Neural progenitor cell (in vitro differentiated cells): ENCODE results near the gene COQ9. TPM values are rescaled to one million over a fixed set of nuclear protein-coding genes. Genes with fewer than 3 reads are reported as not detected.

Experiments used
- DNase-seq: peaks from one replicate; pipeline ENCODE4 v3.0.0-alpha.2; 2016; ENCODE audit warnings: low spot score
- H2AFZ ChIP-seq: fragments of 200-600 bp; sonication (generic); replicated peaks from 2 replicates; pipeline ENCODE4 v1.6.1; 2016; ENCODE audit warnings: antibody characterized with exemption
- H3F3A ChIP-seq: fragments of 200-600 bp; sonication (generic); 2 replicates; pipeline ENCODE4 v1.6.1; 2016; ENCODE audit warnings: antibody characterized with exemption, low read depth
- H3K27ac ChIP-seq: fragments of 200-600 bp; sonication (generic); 2 replicates; pipeline ENCODE4 v1.5.1; 2016; ENCODE audit warnings: mild to moderate bottlenecking
- H3K27me3 ChIP-seq: fragments of 200-600 bp; sonication (generic); 2 replicates; pipeline ENCODE4 v1.6.1; 2016; ENCODE audit warnings: mild to moderate bottlenecking, moderate library complexity
- H3K36me3 ChIP-seq: fragments of 200-600 bp; sonication (generic); 2 replicates; pipeline ENCODE4 v1.5.1; 2016
- H3K4me1 ChIP-seq: fragments of 200-600 bp; sonication (generic); 2 replicates; pipeline ENCODE4 v1.6.1; 2016; ENCODE audit warnings: mixed run types
- H3K4me2 ChIP-seq: fragments of 200-600 bp; sonication (generic); 2 replicates; pipeline ENCODE4 v1.6.1; 2016
- H3K4me3 ChIP-seq: fragments of 200-600 bp; sonication (generic); 2 replicates; pipeline ENCODE4 v1.5.1; 2016
- H3K79me2 ChIP-seq: fragments of 200-600 bp; sonication (generic); 2 replicates; pipeline ENCODE4 v1.6.1; 2016; ENCODE audit warnings: low read depth
- H3K9ac ChIP-seq: fragments of 200-600 bp; sonication (generic); 2 replicates; pipeline ENCODE4 v1.6.1; 2016
- H3K9me3 ChIP-seq: fragments of 200-600 bp; sonication (generic); 2 replicates; pipeline ENCODE4 v1.5.1; 2016; ENCODE audit warnings: low read depth
- H4K20me1 ChIP-seq: fragments of 200-600 bp; sonication (generic); 2 replicates; pipeline ENCODE4 v1.6.1; 2016; ENCODE audit warnings: low read depth
- H3K27ac Mint-ChIP-seq: 3 replicates; pipeline ENCODE4 v1.8.0; 2021; ENCODE audit warnings: mixed read lengths
- H3K27me3 Mint-ChIP-seq: 2 replicates; pipeline ENCODE4 v1.8.0; 2022; ENCODE audit warnings: low read depth, mild to moderate bottlenecking, inconsistent platforms, moderate library complexity, mixed read lengths; ENCODE audit not compliant: insufficient read depth
- H3K36me3 Mint-ChIP-seq: 3 replicates; pipeline ENCODE4 v1.8.0; 2021; ENCODE audit warnings: mixed read lengths
- H3K4me1 Mint-ChIP-seq: 3 replicates; pipeline ENCODE4 v1.8.0; 2021; ENCODE audit warnings: mixed read lengths
- H3K4me3 Mint-ChIP-seq: 3 replicates; pipeline ENCODE4 v1.8.0; 2021; ENCODE audit warnings: mild to moderate bottlenecking, moderate library complexity, mixed read lengths
- H3K9me3 Mint-ChIP-seq: 3 replicates; pipeline ENCODE4 v1.8.0; 2020; ENCODE audit warnings: mixed read lengths
- CTCF ChIP-seq: fragments of 200-600 bp; sonication (generic); IDR thresholded peaks from 2 replicates; pipeline ENCODE4 v1.5.1; 2017; ENCODE audit warnings: antibody characterized with exemption, mild to moderate bottlenecking
- EZH2 ChIP-seq: fragments of 200-600 bp; sonication (generic); IDR thresholded peaks from 2 replicates; pipeline ENCODE4 v1.6.1; 2017; ENCODE audit warnings: antibody characterized with exemption, mild to moderate bottlenecking, moderate library complexity
- EZH2phosphoT487 ChIP-seq: fragments of 200-600 bp; sonication (generic); IDR thresholded peaks from 2 replicates; pipeline ENCODE4 v1.6.1; 2017; ENCODE audit warnings: antibody characterized with exemption
- total RNA-seq: library from RNA; depleted of rRNA; stranded (reverse); fragments of >200 nt; gene quantifications from 2 replicates; pipeline ENCODE4 v1.2.3, GENCODE V29; 2015; ENCODE audit warnings: low replicate concordance

COQ9 gene
- total RNA-seq, 1 donor from 2014 or later = 20.3 TPM

- no peaks in the 10 kb centered on the region for H3F3A ChIP-seq
- Mint-ChIP-seq H3K27ac (no peak overlapping the region), H3K4me1 (peaks cover 19% of the 10 kb centered on the region), H3K27me3 (peaks cover 10% of the 10 kb centered on the region), H3K36me3 (no peaks in the 10 kb centered on the region), H3K4me3 (no peak overlapping the region), H3K9me3 (no peaks in the 10 kb centered on the region)
- H3K27ac ChIP-seq = no peak overlapping the region
- H3K79me2 ChIP-seq = no peaks in the 10 kb centered on the region
- peaks cover 10% of the 10 kb centered on the region for H3K4me1 ChIP-seq
- H4K20me1 ChIP-seq = no peaks in the 10 kb centered on the region
- H3K4me3 ChIP-seq = no peak overlapping the region
- TF ChIP-seq EZH2 (no peak), EZH2phosphoT487 (no peak), CTCF (no peak)
- H2AFZ ChIP-seq = peak overlapping the region; percentile 50
- H3K4me2 ChIP-seq = no peak overlapping the region
- no peak overlapping the region for H3K9ac ChIP-seq
- H3K27me3 ChIP-seq = no peaks in the 10 kb centered on the region
- no peaks in the 10 kb centered on the region for H3K36me3 ChIP-seq
- no peaks in the 10 kb centered on the region for H3K9me3 ChIP-seq
- no peak for DNase-seq
Measured at GRCh38 chr16:57411362-57411976, 35.8 kb upstream of the COQ9 start.

- Mint-ChIP-seq H3K4me1 (peaks cover 26% of the 10 kb centered on the region), H3K36me3 (no peaks in the 10 kb centered on the region), H3K9me3 (no peaks in the 10 kb centered on the region), H3K27me3 (peaks cover 10% of the 10 kb centered on the region), H3K4me3 (no peak overlapping the region), H3K27ac (no peak overlapping the region)
- Histone ChIP-seq H3K27me3 (no peaks in the 10 kb centered on the region), H3K4me1 (peaks cover 15% of the 10 kb centered on the region), H3K9ac (no peak overlapping the region), H4K20me1 (no peaks in the 10 kb centered on the region), H3K9me3 (no peaks in the 10 kb centered on the region), H3K4me3 (no peak overlapping the region), H3K27ac (no peak overlapping the region), H3K36me3 (no peaks in the 10 kb centered on the region), H3K79me2 (no peaks in the 10 kb centered on the region), H3K4me2 (no peak overlapping the region), H2AFZ (no peak overlapping the region), H3F3A (peaks cover 5% of the 10 kb centered on the region)
- TF ChIP-seq EZH2 (no peak), EZH2phosphoT487 (no peak), CTCF (no peak)
- DNase-seq = no peak
Measured at GRCh38 chr16:57412584-57412983, 34.7 kb upstream of the COQ9 start.

GRCh38 chr16:57413301-57413730 lies 34.0 kb upstream of the COQ9 start:
- Histone ChIP-seq H3K9me3 (no peaks in the 10 kb centered on the region), H3K4me1 (peaks cover 15% of the 10 kb centered on the region), H3K4me3 (no peak overlapping the region), H4K20me1 (no peaks in the 10 kb centered on the region), H3K79me2 (no peaks in the 10 kb centered on the region), H3F3A (peaks cover 9% of the 10 kb centered on the region), H3K27me3 (no peaks in the 10 kb centered on the region), H3K36me3 (no peaks in the 10 kb centered on the region), H3K27ac (no peak overlapping the region), H3K9ac (no peak overlapping the region), H3K4me2 (no peak overlapping the region), H2AFZ (no peak overlapping the region)
- TF ChIP-seq EZH2 = no peak
- TF ChIP-seq EZH2phosphoT487 = no peak
- TF ChIP-seq CTCF = no peak
- DNase-seq = no peak
- Mint-ChIP-seq H3K4me1 (peaks cover 31% of the 10 kb centered on the region), H3K27ac (peak overlapping the region; percentile 82), H3K4me3 (no peak overlapping the region), H3K9me3 (peaks cover 2% of the 10 kb centered on the region), H3K36me3 (no peaks in the 10 kb centered on the region), H3K27me3 (peaks cover 12% of the 10 kb centered on the region)
